Measurements from ENCODE around the gene KIF14. TPM values are rescaled to one million over a fixed set of nuclear protein-coding genes. Genes with fewer than 3 reads are reported as not detected.
A peak's percentile ranks its signal among the peaks of the same experiment; 100 is the strongest.

The KIF14 gene
- total RNA-seq, 1 experiment from 2014 or later, result 17.8 TPM

DNA sequence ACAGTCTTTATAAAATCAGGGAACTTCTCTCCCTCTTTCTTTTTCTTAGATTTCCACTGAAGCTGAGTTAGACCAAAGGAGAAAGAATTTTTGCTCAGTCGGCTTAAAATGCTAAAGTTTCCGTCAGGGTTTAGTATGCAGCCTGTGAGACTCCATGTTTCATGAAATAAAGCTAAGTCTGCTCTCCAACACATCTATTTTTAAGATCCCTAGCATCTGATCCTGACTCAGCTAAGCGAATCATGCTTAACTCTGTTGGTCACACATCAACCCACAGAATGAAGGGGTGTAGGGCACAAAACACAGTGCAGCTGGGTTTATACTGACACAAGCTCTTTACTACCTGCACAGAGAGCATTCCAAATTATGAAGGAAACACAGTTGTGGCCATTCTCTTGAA is 108.4 kb downstream of the KIF14 start:
- Histone ChIP-seq H3K36me3 (ENCODE audit: control insufficient read depth, insufficient read depth, low read length) (no peaks in the 10 kb centered on the region), H3K27me3 (ENCODE audit: control insufficient read depth, insufficient read depth, low read length) (no peaks in the 10 kb centered on the region), H3K4me1 (ENCODE audit: control insufficient read depth, insufficient read depth, low read length) (peaks cover 9% of the 10 kb centered on the region; the same call in 1 of the 2 replicates), H3K4me3 (ENCODE audit: low read depth in 2 of 2, low read length in 2 of 2) (no peak overlapping the region), H3K27ac (ENCODE audit: low read length) (no peak overlapping the region), H3K9me3 (ENCODE audit: control insufficient read depth, insufficient read depth, low read depth, low read length) (no peaks in the 10 kb centered on the region)
- TF ChIP-seq, protein P1, sequence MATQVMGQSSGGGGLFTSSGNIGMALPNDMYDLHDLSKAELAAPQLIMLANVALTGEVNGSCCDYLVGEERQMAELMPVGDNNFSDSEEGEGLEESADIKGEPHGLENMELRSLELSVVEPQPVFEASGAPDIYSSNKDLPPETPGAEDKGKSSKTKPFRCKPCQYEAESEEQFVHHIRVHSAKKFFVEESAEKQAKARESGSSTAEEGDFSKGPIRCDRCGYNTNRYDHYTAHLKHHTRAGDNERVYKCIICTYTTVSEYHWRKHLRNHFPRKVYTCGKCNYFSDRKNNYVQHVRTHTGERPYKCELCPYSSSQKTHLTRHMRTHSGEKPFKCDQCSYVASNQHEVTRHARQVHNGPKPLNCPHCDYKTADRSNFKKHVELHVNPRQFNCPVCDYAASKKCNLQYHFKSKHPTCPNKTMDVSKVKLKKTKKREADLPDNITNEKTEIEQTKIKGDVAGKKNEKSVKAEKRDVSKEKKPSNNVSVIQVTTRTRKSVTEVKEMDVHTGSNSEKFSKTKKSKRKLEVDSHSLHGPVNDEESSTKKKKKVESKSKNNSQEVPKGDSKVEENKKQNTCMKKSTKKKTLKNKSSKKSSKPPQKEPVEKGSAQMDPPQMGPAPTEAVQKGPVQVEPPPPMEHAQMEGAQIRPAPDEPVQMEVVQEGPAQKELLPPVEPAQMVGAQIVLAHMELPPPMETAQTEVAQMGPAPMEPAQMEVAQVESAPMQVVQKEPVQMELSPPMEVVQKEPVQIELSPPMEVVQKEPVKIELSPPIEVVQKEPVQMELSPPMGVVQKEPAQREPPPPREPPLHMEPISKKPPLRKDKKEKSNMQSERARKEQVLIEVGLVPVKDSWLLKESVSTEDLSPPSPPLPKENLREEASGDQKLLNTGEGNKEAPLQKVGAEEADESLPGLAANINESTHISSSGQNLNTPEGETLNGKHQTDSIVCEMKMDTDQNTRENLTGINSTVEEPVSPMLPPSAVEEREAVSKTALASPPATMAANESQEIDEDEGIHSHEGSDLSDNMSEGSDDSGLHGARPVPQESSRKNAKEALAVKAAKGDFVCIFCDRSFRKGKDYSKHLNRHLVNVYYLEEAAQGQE (IDR thresholded peaks at IDR 0.05; ENCODE audit: insufficient read depth in 1 of 2, low read depth in 2 of 2, low read length in 1 of 2), result no peak
- ATAC-seq (no peak), DNase-seq (ENCODE audit: low read depth, low spot score) (peak; percentile 48)
- in situ Hi-C loops (cut with HindIII; ENCODE audit: low pct_unique_long_range_greater_than_20kb, low sequenced_read_pairs), result no loop called here
- no TSS peak for BruUV-seq (replicated peaks)
- CTCF ChIA-PET, result interaction anchor here (0.6 kb wide), 3 partner anchors 39 to 920 kb away, joined by 3 to 20 read pairs (median 5); no protein-coding TSS in a partner anchor
- intact Hi-C loops (cut with micrococcal nuclease; ENCODE audit: unreplicated experiment), result loop anchor here (5.0 kb wide), 1 partner anchor 375 kb away; no protein-coding TSS in a partner anchor
- POLR2A ChIA-PET, result no interaction called here

DNA sequence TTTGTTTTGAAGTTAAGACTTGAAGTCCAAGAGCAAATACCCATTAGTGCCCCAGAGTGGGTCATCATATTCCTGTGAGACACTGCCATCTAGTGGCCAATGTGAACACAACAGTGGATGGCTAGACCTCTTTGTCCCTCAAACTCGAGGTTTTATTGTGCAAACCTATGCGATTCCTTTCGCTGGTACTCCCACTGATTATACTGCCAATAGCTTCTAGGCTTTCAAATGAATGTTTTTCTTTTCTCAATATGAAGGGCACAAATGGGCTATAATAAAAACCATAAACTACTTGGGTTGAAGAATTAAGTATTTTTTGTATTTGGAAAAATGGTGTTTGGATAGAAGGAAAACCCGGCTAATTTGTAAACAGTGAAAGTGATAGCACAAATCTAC is 110.3 kb downstream of the KIF14 start:
- H3K9me3 ChIP-seq (ENCODE audit: control insufficient read depth, insufficient read depth, low read depth, low read length), result no peaks in the 10 kb centered on the region
- TF ChIP-seq SIN3A (IDR thresholded peaks at IDR 0.05; ENCODE audit: borderline replicate concordance, insufficient read depth, low read depth, low read length), result no peak
- TF ChIP-seq, protein P2, sequence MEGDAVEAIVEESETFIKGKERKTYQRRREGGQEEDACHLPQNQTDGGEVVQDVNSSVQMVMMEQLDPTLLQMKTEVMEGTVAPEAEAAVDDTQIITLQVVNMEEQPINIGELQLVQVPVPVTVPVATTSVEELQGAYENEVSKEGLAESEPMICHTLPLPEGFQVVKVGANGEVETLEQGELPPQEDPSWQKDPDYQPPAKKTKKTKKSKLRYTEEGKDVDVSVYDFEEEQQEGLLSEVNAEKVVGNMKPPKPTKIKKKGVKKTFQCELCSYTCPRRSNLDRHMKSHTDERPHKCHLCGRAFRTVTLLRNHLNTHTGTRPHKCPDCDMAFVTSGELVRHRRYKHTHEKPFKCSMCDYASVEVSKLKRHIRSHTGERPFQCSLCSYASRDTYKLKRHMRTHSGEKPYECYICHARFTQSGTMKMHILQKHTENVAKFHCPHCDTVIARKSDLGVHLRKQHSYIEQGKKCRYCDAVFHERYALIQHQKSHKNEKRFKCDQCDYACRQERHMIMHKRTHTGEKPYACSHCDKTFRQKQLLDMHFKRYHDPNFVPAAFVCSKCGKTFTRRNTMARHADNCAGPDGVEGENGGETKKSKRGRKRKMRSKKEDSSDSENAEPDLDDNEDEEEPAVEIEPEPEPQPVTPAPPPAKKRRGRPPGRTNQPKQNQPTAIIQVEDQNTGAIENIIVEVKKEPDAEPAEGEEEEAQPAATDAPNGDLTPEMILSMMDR (IDR thresholded peaks at IDR 0.05), result peak; percentile 88
- H3K27me3 ChIP-seq (ENCODE audit: control insufficient read depth, insufficient read depth, low read length), result peaks cover 3% of the 10 kb centered on the region; the same call in 1 of the 2 replicates
- H3K4me3 ChIP-seq (ENCODE audit: low read depth in 2 of 2, low read length in 2 of 2), result no peak overlapping the region
- POLR2A ChIA-PET, result interaction anchor here (0.7 kb wide), 1 partner anchor 352 kb away, joined by 3 read pairs; no protein-coding TSS in a partner anchor
- intact Hi-C loops (cut with micrococcal nuclease; ENCODE audit: unreplicated experiment) (loop anchor here (2.0 to 5.0 kb wide), 2 partner anchors 373 to 825 kb away; no protein-coding TSS in a partner anchor), in situ Hi-C loops (cut with HindIII; ENCODE audit: low pct_unique_long_range_greater_than_20kb, low sequenced_read_pairs) (no loop called here)
- no peak overlapping the region for H3K27ac ChIP-seq (ENCODE audit: low read length)
- peak; percentile 82 for DNase-seq (ENCODE audit: low read depth, low spot score)
- peaks cover 9% of the 10 kb centered on the region; the same call in 1 of the 2 replicates for H3K4me1 ChIP-seq (ENCODE audit: control insufficient read depth, insufficient read depth, low read length)
- H3K36me3 ChIP-seq (ENCODE audit: control insufficient read depth, insufficient read depth, low read length), result no peaks in the 10 kb centered on the region
- BruUV-seq (replicated peaks), result no TSS peak
- ATAC-seq, result peak; percentile 94
- CTCF ChIA-PET, result interaction anchor here (0.7 kb wide), 1 partner anchor 152 kb away, joined by 7 read pairs; no protein-coding TSS in a partner anchor

DNA sequence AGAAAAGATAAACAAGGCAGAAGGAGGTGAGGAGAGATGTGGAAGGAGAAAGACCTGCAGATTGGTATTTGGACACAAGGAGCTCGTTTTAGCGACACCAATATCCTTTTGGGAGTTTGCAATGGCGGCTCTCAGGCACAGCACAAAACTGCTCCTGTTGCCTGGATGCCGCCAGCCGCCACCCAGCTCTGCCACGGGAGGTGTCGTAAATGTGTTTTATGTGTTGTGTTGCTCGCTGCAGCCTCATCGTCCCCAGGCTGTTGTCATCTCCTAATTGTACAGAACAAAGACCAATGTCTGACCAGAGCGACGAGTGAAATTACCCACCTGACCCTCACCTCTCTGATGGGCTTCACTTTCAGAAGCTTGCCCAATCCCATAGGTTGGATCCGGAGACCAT is 114.1 kb downstream of the KIF14 start:
- CTCF ChIA-PET, result no interaction called here
- no peak overlapping the region for H3K27ac ChIP-seq (ENCODE audit: low read length)
- H3K9me3 ChIP-seq (ENCODE audit: control insufficient read depth, insufficient read depth, low read depth, low read length), result no peaks in the 10 kb centered on the region
- DNase-seq (ENCODE audit: low read depth, low spot score) (no peak), ATAC-seq (no peak)
- H3K36me3 ChIP-seq (ENCODE audit: control insufficient read depth, insufficient read depth, low read length), result no peaks in the 10 kb centered on the region
- no peak overlapping the region for H3K4me3 ChIP-seq (ENCODE audit: low read depth in 2 of 2, low read length in 2 of 2)
- peaks cover 3% of the 10 kb centered on the region; the same call in 1 of the 2 replicates for H3K27me3 ChIP-seq (ENCODE audit: control insufficient read depth, insufficient read depth, low read length)
- BruUV-seq (replicated peaks), result no TSS peak
- POLR2A ChIA-PET, result interaction anchor here (0.5 to 0.6 kb wide), 2 partner anchors 30 to 349 kb away, joined by 3 to 6 read pairs; no protein-coding TSS in a partner anchor
- peaks cover 9% of the 10 kb centered on the region; the same call in 1 of the 2 replicates for H3K4me1 ChIP-seq (ENCODE audit: control insufficient read depth, insufficient read depth, low read length)
- no peak for TF ChIP-seq TCF7L2 (IDR thresholded peaks at IDR 0.05; ENCODE audit: low read depth, low read length)
- TF ChIP-seq POLR2AphosphoS5 (IDR thresholded peaks at IDR 0.05; ENCODE audit: low read depth, low read length), result no peak
- no peak for TF ChIP-seq SIN3A (IDR thresholded peaks at IDR 0.05; ENCODE audit: borderline replicate concordance, insufficient read depth, low read depth, low read length)
- TF ChIP-seq, protein P1 (IDR thresholded peaks at IDR 0.05; ENCODE audit: insufficient read depth in 1 of 2, low read depth in 2 of 2, low read length in 1 of 2), result no peak
- TF ChIP-seq, protein P2 (IDR thresholded peaks at IDR 0.05), result no peak
- in situ Hi-C loops (cut with HindIII; ENCODE audit: low pct_unique_long_range_greater_than_20kb, low sequenced_read_pairs), result no loop called here
- intact Hi-C loops (cut with micrococcal nuclease; ENCODE audit: unreplicated experiment), result no loop called here

Data from Panc1 (cell line).